Hepatocyte (in vitro differentiated cells): ENCODE results near the gene EPS8L3. TPM values are rescaled to one million over a fixed set of nuclear protein-coding genes. Genes with fewer than 3 reads are reported as not detected.

ENCODE experiments used
- DNase-seq: peaks from one replicate; pipeline ENCODE4 v3.0.0-alpha.2; 2016; ENCODE audit warnings: low spot score
- H2AFZ ChIP-seq: fragments of 200-600 bp; sonication (generic); 2 replicates; pipeline ENCODE4 v1.6.0; 2016; ENCODE audit warnings: antibody characterized with exemption, mild to moderate bottlenecking
- H3K27ac ChIP-seq: fragments of 200-600 bp; sonication (generic); 2 replicates; pipeline ENCODE4 v1.5.1; 2016; ENCODE audit warnings: mild to moderate bottlenecking
- H3K27me3 ChIP-seq: fragments of 200-600 bp; sonication (generic); 2 replicates; pipeline ENCODE4 v1.6.1; 2016
- H3K36me3 ChIP-seq: fragments of 200-600 bp; sonication (generic); replicated peaks from 2 replicates; pipeline ENCODE4 v1.5.1; 2016; ENCODE audit warnings: low read depth; ENCODE audit not compliant: insufficient read depth
- H3K4me1 ChIP-seq: fragments of 200-600 bp; sonication (generic); 2 replicates; pipeline ENCODE4 v1.5.1; 2016; ENCODE audit warnings: mild to moderate bottlenecking, moderate library complexity; ENCODE audit not compliant: insufficient read depth
- H3K4me2 ChIP-seq: fragments of 200-600 bp; sonication (generic); 2 replicates; pipeline ENCODE4 v1.6.0; 2016
- H3K4me3 ChIP-seq: fragments of 200-600 bp; sonication (generic); 2 replicates; pipeline ENCODE4 v1.5.1; 2016; ENCODE audit warnings: mild to moderate bottlenecking
- H3K79me2 ChIP-seq: fragments of 200-600 bp; sonication (generic); 2 replicates; pipeline ENCODE4 v1.6.0; 2017; ENCODE audit warnings: mild to moderate bottlenecking
- H3K9me2 ChIP-seq: fragments of 200-600 bp; sonication (generic); replicated peaks from 2 replicates; pipeline ENCODE4 v1.6.0; 2017; ENCODE audit warnings: mild to moderate bottlenecking; ENCODE audit not compliant: insufficient read depth
- H3K9me3 ChIP-seq: fragments of 200-600 bp; sonication (generic); 2 replicates; pipeline ENCODE4 v1.5.1; 2016; ENCODE audit warnings: low read depth, mild to moderate bottlenecking
- H4K20me1 ChIP-seq: fragments of 200-600 bp; sonication (generic); 2 replicates; pipeline ENCODE4 v1.6.0; 2016; ENCODE audit warnings: mild to moderate bottlenecking; ENCODE audit not compliant: insufficient read depth, poor library complexity, severe bottlenecking
- EZH2 ChIP-seq: fragments of 200-600 bp; sonication (generic); IDR thresholded peaks from 2 replicates; pipeline ENCODE4 v1.6.1; 2016; ENCODE audit warnings: antibody characterized with exemption, mild to moderate bottlenecking, borderline replicate concordance
- EZH2phosphoT487 ChIP-seq: fragments of 200-600 bp; sonication (generic); IDR thresholded peaks from one replicate; pipeline ENCODE4 v1.6.1; 2018; ENCODE audit warnings: antibody characterized with exemption, mild to moderate bottlenecking, low read depth, moderate library complexity; ENCODE audit not compliant: unreplicated experiment, severe bottlenecking
- WGBS: methylation state at CpG from one replicate; pipeline ENCODE4 v1.1.6; 2016; ENCODE audit warnings: low lambda C conversion rate; ENCODE audit errors: missing lambda C conversion rate; 5-methylcytosine and 5-hydroxymethylcytosine counted together
- polyA plus RNA-seq: library from polyadenylated mRNA; unstranded; fragments of >200 nt; fragmentation: Nextera tagmentation; extraction: Ambion mirVana; gene quantifications from 2 replicates; pipeline ENCODE4 v1.2.1, GENCODE V29; 2016
- total RNA-seq: library from RNA; depleted of rRNA; stranded (reverse); fragments of >200 nt; gene quantifications from 2 replicates; pipeline ENCODE4 v1.2.3, GENCODE V29; 2014
- TF ChIP-seq, protein P1 (sequence below): fragments of 200-600 bp; sonication (generic); IDR thresholded peaks from 2 replicates; pipeline ENCODE4 v1.5.1; 2016; ENCODE audit warnings: antibody characterized with exemption, mild to moderate bottlenecking; ENCODE audit not compliant: poor library complexity

EPS8L3 gene
- total and polyA plus RNA-seq, 2 experiments from 2014 or later: 48.1 to 97.3 TPM

DNA sequence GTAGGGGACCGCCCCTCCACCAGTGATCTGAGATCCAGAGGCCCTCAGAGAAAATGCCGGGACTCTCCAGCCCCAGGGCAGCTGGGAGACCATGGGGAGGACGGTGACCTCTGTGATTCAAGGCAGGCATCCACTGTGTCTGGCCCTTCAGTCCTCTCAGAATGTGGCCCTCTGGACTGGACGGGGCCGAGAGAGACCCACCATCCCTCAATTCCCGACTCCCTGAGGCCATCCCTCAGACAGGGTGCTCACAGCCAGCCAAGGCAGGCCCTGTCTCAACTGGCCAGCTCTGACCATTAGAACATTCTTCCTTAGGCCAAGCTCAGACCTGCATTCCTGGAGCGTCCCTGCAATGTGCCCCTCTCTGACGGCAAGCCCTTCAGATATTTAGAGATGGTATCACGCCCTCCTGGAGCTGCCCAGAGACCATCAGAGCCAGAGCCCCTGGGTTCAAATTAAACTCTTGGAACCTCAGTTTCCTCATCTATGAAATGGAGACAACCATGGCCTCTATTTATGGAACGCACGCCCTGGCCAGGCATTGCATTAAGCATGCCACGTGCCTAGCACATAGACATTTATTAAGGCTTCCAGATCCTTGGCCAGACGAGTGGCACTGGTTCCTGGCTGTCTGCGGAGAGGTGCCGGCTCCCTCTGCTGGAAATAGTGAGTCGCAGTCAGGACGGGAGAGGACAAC lies 9.6 kb upstream of the EPS8L3 start:
- Histone ChIP-seq H3K4me2 (no peak overlapping the region), H3K27ac (no peak overlapping the region), H3K9me2 (no peaks in the 10 kb centered on the region), H3K79me2 (no peaks in the 10 kb centered on the region), H3K9me3 (no peaks in the 10 kb centered on the region), H3K36me3 (no peaks in the 10 kb centered on the region), H4K20me1 (no peaks in the 10 kb centered on the region), H3K27me3 (no peaks in the 10 kb centered on the region), H3K4me3 (no peak overlapping the region), H2AFZ (no peak overlapping the region), H3K4me1 (no peaks in the 10 kb centered on the region)
- 49% methylated on average over 17 of the region's 17 CpGs for WGBS
- peak; percentile 93 for DNase-seq
- TF ChIP-seq EZH2: no peak
- TF ChIP-seq, protein P1, sequence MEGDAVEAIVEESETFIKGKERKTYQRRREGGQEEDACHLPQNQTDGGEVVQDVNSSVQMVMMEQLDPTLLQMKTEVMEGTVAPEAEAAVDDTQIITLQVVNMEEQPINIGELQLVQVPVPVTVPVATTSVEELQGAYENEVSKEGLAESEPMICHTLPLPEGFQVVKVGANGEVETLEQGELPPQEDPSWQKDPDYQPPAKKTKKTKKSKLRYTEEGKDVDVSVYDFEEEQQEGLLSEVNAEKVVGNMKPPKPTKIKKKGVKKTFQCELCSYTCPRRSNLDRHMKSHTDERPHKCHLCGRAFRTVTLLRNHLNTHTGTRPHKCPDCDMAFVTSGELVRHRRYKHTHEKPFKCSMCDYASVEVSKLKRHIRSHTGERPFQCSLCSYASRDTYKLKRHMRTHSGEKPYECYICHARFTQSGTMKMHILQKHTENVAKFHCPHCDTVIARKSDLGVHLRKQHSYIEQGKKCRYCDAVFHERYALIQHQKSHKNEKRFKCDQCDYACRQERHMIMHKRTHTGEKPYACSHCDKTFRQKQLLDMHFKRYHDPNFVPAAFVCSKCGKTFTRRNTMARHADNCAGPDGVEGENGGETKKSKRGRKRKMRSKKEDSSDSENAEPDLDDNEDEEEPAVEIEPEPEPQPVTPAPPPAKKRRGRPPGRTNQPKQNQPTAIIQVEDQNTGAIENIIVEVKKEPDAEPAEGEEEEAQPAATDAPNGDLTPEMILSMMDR: peak; percentile 95
- TF ChIP-seq EZH2phosphoT487: no peak

DNA sequence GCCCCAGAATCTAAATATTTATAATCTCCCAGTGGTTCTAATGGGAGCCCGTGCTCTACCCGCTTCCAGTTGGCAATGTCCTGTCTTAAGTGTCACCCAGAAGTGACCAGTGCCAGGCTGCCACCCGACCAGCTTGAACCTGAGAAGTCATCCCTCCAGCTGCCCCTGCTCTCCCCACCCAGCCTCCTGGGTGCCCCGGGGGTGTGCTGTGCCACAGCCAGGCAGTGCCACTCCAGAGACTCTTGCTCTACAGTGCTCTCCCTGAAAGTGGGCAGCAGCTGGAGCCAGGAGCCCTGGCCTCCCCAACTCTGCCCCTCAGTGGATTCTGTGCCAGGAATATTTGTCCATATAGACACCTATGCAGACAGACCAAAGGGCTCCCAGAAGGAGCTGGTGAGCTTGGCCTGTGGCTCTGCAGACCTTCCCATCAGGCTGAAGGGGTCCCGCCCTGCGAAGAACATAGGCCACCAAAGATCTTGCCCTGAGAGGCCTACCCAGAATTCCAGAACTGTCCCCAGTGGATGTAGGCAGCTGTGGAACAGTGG lies 9.0 kb upstream of the EPS8L3 start:
- no peak overlapping the region for H3K4me2 ChIP-seq
- no peak overlapping the region for H2AFZ ChIP-seq
- H3K4me3 ChIP-seq: no peak overlapping the region
- 95% methylated on average over 6 of the region's 6 CpGs for WGBS
- no peaks in the 10 kb centered on the region for H3K9me2 ChIP-seq
- no peaks in the 10 kb centered on the region for H3K4me1 ChIP-seq
- DNase-seq: no peak
- no peaks in the 10 kb centered on the region for H3K79me2 ChIP-seq
- TF ChIP-seq EZH2phosphoT487 (no peak), EZH2 (no peak)
- TF ChIP-seq, protein P1: no peak
- no peak overlapping the region for H3K27ac ChIP-seq
- no peaks in the 10 kb centered on the region for H4K20me1 ChIP-seq
- no peaks in the 10 kb centered on the region for H3K9me3 ChIP-seq
- H3K36me3 ChIP-seq: no peaks in the 10 kb centered on the region
- H3K27me3 ChIP-seq: no peaks in the 10 kb centered on the region

DNA sequence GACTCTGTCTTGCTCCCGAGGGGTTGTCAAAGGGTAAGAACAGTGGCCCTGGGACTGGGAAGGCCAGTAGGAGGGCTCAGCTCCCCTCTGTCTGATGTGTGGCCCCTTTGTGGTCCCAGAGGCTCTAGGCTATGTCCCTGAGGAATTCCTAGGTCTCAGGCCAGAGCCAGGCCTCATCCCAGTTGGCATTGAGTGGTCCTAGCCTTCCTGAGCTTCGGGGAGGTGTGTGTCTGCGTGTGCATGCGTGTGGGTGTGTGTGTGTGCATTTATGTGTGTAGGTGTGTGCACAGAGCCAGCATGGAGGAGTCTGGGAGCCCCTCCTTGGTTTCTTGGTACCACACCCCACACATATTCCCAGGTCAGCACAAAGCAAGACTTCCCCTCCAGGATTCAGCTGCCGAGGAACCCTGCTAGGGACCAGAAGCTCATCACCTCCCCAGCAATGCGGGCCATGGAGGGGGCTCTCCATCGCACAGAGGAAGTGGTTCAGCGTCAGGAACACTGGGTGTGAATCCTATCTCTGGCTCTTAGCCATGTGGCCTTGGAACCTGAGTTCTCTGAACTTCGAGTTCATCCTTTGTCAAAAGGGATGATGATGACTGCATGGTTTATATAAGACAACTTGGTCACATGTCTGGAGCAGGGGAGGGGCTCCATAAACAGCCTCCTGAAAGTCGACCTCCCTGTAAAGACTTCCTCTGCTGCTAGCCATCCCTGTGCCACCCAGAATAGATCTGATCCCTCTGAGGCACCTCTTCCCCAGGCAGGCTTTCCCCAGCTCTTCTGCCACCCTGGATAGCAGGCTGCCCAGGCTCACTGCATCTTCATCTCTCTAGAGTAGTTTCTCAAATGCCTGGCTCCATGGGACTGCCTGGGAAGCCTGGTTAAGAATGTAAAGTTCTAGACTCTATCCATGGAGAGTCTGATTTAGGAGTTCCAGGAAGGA lies 8.3 kb upstream of the EPS8L3 start:
- Histone ChIP-seq H3K9me3 (no peaks in the 10 kb centered on the region), H3K9me2 (no peaks in the 10 kb centered on the region), H3K36me3 (no peaks in the 10 kb centered on the region), H3K4me3 (no peak overlapping the region), H3K4me1 (peaks cover 6% of the 10 kb centered on the region), H2AFZ (no peak overlapping the region), H3K27ac (no peak overlapping the region), H3K4me2 (no peak overlapping the region), H3K79me2 (no peaks in the 10 kb centered on the region), H4K20me1 (no peaks in the 10 kb centered on the region), H3K27me3 (no peaks in the 10 kb centered on the region)
- WGBS: 83% methylated on average over 10 of the region's 10 CpGs
- TF ChIP-seq EZH2phosphoT487 (no peak), EZH2 (no peak)
- TF ChIP-seq, protein P1: no peak
- no peak for DNase-seq
